OCI-LY7 (cell line): ENCODE results near the gene MEGF6. TPM values are rescaled to one million over a fixed set of nuclear protein-coding genes. Genes with fewer than 3 reads are reported as not detected.

Experiments
- BruUV-seq: library from RNA; stranded (reverse); fragments of 400-500 nt; replicated peaks from 2 replicates; lab custom pipeline; 2021; lab: Mats Ljungman, UMichigan
- CTCF ChIA-PET: fragments of 300-600 bp; sonication (Branson Sonifier 250); formaldehyde crosslinking; loops from one replicate; lab custom pipeline; 2022; ENCODE audit warnings: antibody characterized with exemption; ENCODE audit not compliant: unreplicated experiment; lab: Charles Lee
- POLR2A ChIA-PET: fragments of 300-600 bp; sonication (Branson Sonifier 250); formaldehyde crosslinking; loops from one replicate; lab custom pipeline; 2022; ENCODE audit warnings: antibody characterized with exemption; lab: Charles Lee
- DNase-seq: peaks from one replicate; pipeline ENCODE4 v3.0.0-alpha.2; 2015; ENCODE audit warnings: low spot score
- H2AFZ ChIP-seq: fragments of 200-600 bp; sonication (generic), shearing (Covaris generic); 2 replicates; pipeline ENCODE4 v1.6.1; 2014; ENCODE audit warnings: mild to moderate bottlenecking, antibody characterized with exemption, low read length, moderate library complexity
- H3K27ac ChIP-seq: fragments of 200-600 bp; sonication (generic); 2 replicates; pipeline ENCODE4 v1.5.1; 2014; ENCODE audit warnings: mixed run types, low read depth, mild to moderate bottlenecking, moderate library complexity, low read length, inconsistent platforms; ENCODE audit not compliant: poor library complexity, severe bottlenecking
- H3K36me3 ChIP-seq: fragments of 200-600 bp; sonication (generic); 2 replicates; pipeline ENCODE4 v1.6.1; 2014; ENCODE audit warnings: mild to moderate bottlenecking, antibody characterized with exemption, low read length, moderate library complexity, mixed read lengths; ENCODE audit not compliant: insufficient read depth
- H3K4me1 ChIP-seq: fragments of 200-600 bp; sonication (generic); 2 replicates; pipeline ENCODE4 v1.5.1; 2014; ENCODE audit warnings: mild to moderate bottlenecking, low read length; ENCODE audit not compliant: insufficient read depth, poor library complexity, severe bottlenecking
- H3K4me2 ChIP-seq: fragments of 200-600 bp; sonication (generic); 2 replicates; pipeline ENCODE4 v1.6.1; 2014; ENCODE audit warnings: mild to moderate bottlenecking, low read length
- H3K4me3 ChIP-seq: fragments of 200-600 bp; sonication (generic); 2 replicates; pipeline ENCODE4 v1.5.1; 2014; ENCODE audit warnings: mild to moderate bottlenecking, low read depth, low read length; ENCODE audit not compliant: poor library complexity, severe bottlenecking
- H3K79me2 ChIP-seq: fragments of 200-600 bp; sonication (generic); 2 replicates; pipeline ENCODE4 v1.6.1; 2016; ENCODE audit warnings: low read depth, mild to moderate bottlenecking, low read length, moderate library complexity, mixed read lengths; ENCODE audit not compliant: insufficient read depth
- H3K9me2 ChIP-seq: fragments of 200-600 bp; sonication (generic); 2 replicates; pipeline ENCODE4 v1.6.1; 2016; ENCODE audit warnings: mild to moderate bottlenecking, low read length, mixed read lengths; ENCODE audit not compliant: insufficient read depth
- H3K9me3 ChIP-seq: fragments of 200-600 bp; sonication (generic); 2 replicates; pipeline ENCODE4 v1.6.1; 2014; ENCODE audit warnings: mild to moderate bottlenecking, mixed run types, low read length, mixed read lengths
- H4K20me1 ChIP-seq: fragments of 200-600 bp; sonication (generic); 2 replicates; pipeline ENCODE4 v1.6.1; 2014; ENCODE audit warnings: mild to moderate bottlenecking, antibody characterized with exemption, low read length, moderate library complexity, mixed read lengths; ENCODE audit not compliant: insufficient read depth
- EZH2phosphoT487 ChIP-seq: fragments of 200-600 bp; sonication (generic); IDR thresholded peaks from 2 replicates; pipeline ENCODE4 v1.6.1; 2018; ENCODE audit warnings: low read depth, borderline replicate concordance, mild to moderate bottlenecking, mixed run types, antibody characterized with exemption, low read length, moderate library complexity, mixed read lengths
- intact Hi-C: fragments of 100-400 bp; cut with micrococcal nuclease; formaldehyde crosslinking; loops from one replicate; pipeline ENCODE4 v1.10.0; 2022; ENCODE audit not compliant: unreplicated experiment
- total RNA-seq, 2 experiments: library from RNA; depleted of rRNA in 1 of 2; stranded (reverse); fragments of >200 nt in 1 of 2; shearing (Covaris generic) in 1 of 2; gene quantifications; 2 replicates each; pipeline ENCODE4 v1.2.3, GENCODE V29; 2014 to 2022
- TF ChIP-seq, protein P1 (sequence below): fragments of 200-600 bp; sonication (generic); conservative IDR thresholded peaks from 2 replicates; pipeline ENCODE4 v1.5.1; 2014; ENCODE audit warnings: mild to moderate bottlenecking, antibody characterized with exemption, low read length, moderate library complexity, mixed read lengths

MEGF6 gene
- total RNA-seq, 2 experiments from 2014 or later = 0.15 to 0.32 TPM

DNA sequence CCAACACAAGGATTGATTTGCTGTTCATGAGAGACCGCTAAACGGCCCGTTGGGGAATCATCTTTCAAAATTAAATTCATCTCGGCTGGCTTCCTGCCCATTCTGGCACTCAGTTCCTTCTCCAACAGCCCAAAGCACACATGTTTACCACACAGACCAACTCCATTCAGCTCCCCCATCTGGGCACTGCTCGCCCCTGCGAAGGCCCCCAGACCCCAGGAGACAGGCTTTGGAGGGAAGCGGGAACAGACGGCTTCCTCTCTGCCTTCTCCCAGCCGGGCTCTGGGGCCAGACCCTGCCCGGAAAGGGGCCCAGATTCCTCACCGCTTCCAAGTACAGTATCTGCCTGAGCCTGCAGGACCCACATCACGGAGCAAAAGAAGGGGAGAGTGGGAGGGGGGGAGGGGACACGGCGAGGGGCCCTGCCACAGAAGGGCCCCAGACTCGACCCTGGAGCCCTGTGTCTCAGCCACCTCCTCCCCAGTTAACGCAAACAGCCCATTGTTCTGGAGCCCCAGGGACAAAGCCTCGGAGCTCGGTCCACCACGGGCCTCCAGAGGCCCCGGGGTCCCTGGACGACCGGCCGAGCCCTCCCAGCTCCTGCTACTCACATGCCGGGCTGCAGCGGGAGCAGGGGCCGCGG lies 660 bp downstream of the MEGF6 start:
- BruUV-seq = no TSS peak
- Histone ChIP-seq H3K4me2 (no peak overlapping the region), H2AFZ (no peak overlapping the region), H3K27ac (no peak overlapping the region), H3K36me3 (no peaks in the 10 kb centered on the region), H3K4me1 (no peaks in the 10 kb centered on the region), H3K9me3 (no peaks in the 10 kb centered on the region), H3K9me2 (no peaks in the 10 kb centered on the region), H3K79me2 (no peaks in the 10 kb centered on the region), H3K4me3 (no peak overlapping the region), H4K20me1 (no peaks in the 10 kb centered on the region)
- ChIA-PET POLR2A (no interaction called here), CTCF (no interaction called here)
- DNase-seq = no peak
- TF ChIP-seq, protein P1, sequence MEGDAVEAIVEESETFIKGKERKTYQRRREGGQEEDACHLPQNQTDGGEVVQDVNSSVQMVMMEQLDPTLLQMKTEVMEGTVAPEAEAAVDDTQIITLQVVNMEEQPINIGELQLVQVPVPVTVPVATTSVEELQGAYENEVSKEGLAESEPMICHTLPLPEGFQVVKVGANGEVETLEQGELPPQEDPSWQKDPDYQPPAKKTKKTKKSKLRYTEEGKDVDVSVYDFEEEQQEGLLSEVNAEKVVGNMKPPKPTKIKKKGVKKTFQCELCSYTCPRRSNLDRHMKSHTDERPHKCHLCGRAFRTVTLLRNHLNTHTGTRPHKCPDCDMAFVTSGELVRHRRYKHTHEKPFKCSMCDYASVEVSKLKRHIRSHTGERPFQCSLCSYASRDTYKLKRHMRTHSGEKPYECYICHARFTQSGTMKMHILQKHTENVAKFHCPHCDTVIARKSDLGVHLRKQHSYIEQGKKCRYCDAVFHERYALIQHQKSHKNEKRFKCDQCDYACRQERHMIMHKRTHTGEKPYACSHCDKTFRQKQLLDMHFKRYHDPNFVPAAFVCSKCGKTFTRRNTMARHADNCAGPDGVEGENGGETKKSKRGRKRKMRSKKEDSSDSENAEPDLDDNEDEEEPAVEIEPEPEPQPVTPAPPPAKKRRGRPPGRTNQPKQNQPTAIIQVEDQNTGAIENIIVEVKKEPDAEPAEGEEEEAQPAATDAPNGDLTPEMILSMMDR = no peak
- no peak for TF ChIP-seq EZH2phosphoT487
- intact Hi-C loops = no loop called here

DNA sequence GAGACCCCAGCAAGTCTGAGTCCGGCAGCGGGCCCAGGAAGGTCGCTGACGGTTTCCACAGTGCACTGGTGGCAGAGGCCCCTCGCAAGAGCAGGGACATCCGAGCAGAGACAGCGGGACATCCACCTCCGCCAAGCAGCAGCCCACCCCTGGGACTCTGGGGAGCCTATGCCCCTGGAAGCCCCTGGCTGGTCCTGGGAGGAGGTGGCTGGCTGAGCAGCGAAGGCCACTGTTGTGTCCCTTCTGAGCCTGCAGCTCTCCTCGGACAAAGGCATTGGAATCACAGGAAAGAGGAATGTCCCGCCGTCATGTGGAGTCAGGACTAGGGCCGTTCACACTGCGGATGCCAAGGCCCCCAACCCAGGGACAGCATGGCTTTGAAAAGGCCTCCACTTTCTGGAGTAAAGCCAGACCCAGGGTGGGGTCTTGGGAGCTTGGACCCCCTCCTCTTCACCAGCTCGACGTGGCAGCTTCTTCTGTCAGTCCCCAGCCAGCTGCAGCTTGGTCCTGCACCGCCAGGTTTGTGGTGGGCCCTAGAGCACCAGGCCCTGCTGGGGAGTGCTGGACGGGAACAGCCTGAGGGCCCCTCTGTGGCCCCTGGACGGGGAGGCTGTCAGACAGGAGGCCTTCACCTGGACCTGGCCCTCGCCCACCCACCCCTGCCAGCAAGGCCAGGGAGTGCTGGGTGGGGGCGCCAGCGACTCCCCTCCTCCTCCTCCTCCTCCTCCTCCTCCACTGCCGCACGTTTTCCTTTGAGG lies 1.4 kb downstream of the MEGF6 start:
- no peaks in the 10 kb centered on the region for H3K9me3 ChIP-seq
- no peaks in the 10 kb centered on the region for H4K20me1 ChIP-seq
- no peak overlapping the region for H3K4me2 ChIP-seq
- no peak overlapping the region for H3K27ac ChIP-seq
- ChIA-PET CTCF (no interaction called here), POLR2A (no interaction called here)
- no peaks in the 10 kb centered on the region for H3K9me2 ChIP-seq
- no peaks in the 10 kb centered on the region for H3K4me1 ChIP-seq
- intact Hi-C loops = no loop called here
- no peaks in the 10 kb centered on the region for H3K79me2 ChIP-seq
- H3K36me3 ChIP-seq = no peaks in the 10 kb centered on the region
- no peak overlapping the region for H3K4me3 ChIP-seq
- DNase-seq = no peak
- BruUV-seq = no TSS peak
- no peak overlapping the region for H2AFZ ChIP-seq
- no peak for TF ChIP-seq EZH2phosphoT487

DNA sequence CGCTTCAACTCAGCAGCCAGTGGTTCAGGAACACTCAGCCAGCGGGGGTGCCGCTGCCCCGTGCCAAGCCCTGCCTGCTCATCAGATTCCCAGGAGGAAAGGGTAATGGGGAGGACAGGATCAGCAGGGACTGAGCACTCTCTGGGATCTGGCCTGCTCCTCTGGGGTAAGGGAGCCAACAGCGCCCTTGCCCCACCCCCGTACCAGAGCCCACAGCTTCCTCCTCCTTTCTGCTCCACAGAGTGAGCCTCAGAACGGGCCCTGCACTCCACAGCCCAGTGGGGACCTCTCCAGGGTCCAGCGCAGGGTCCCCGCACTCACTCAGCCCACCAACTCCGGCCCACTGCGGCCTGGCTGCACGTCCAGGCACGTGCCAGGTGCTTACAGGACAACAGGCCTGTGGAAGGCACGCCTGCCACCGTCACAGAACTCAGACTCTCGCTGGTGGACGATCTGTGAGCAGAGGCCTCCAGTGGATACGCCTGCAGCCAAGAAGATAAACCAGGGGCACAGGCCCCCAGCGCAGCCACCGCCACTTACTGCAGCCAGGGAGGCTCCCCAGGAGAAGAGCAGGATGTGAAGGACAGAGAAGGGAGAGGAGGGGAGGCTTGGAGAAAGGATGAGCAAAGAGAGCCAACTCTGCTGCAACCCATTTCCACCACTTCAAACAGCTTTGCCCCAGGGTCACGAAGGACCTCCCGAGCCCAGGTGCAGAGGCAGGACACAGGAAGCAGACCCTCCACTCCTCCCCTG lies 2.1 kb downstream of the MEGF6 start:
- CTCF ChIA-PET = no interaction called here
- Histone ChIP-seq H3K9me3 (no peaks in the 10 kb centered on the region), H3K79me2 (no peaks in the 10 kb centered on the region), H3K4me2 (no peak overlapping the region), H3K27ac (no peak overlapping the region), H3K9me2 (no peaks in the 10 kb centered on the region), H3K4me1 (no peaks in the 10 kb centered on the region), H3K4me3 (no peak overlapping the region), H2AFZ (no peak overlapping the region), H3K36me3 (no peaks in the 10 kb centered on the region), H4K20me1 (no peaks in the 10 kb centered on the region)
- no TSS peak for BruUV-seq
- intact Hi-C loops = no loop called here
- POLR2A ChIA-PET = no interaction called here
- no peak for TF ChIP-seq EZH2phosphoT487
- TF ChIP-seq, protein P1 = no peak
- DNase-seq = no peak
